HepG2 (cell line): ENCODE results near the gene MST1. TPM values are rescaled to one million over a fixed set of nuclear protein-coding genes. Genes with fewer than 3 reads are reported as not detected.

ENCODE experiments used
- CHCHD3 ChIP-seq: sonication (generic); formaldehyde crosslinking; IDR thresholded peaks from 2 replicates; pipeline ENCODE4 v1.8.0; 2022; ENCODE audit warnings: mild to moderate bottlenecking, missing genetic modification reagents, moderate library complexity
- DPF2 ChIP-seq: sonication (generic); formaldehyde crosslinking; IDR thresholded peaks from 2 replicates; pipeline ENCODE4 v1.4.0; 2020; ENCODE audit warnings: mild to moderate bottlenecking, low read depth, missing genetic modification reagents, borderline replicate concordance
- GFI1 ChIP-seq: sonication (generic); formaldehyde crosslinking; IDR thresholded peaks from 2 replicates; pipeline ENCODE4 v1.5.0; 2020; ENCODE audit warnings: missing genetic modification reagents, mild to moderate bottlenecking, borderline replicate concordance
- HDAC2 ChIP-seq: sonication (generic); formaldehyde crosslinking; IDR thresholded peaks from 2 replicates; pipeline ENCODE4 v1.4.0; 2020; ENCODE audit warnings: missing genetic modification reagents
- HMG20B ChIP-seq: conservative IDR thresholded peaks from 2 replicates; pipeline ENCODE4 v1.6.1; 2016; ENCODE audit warnings: missing genetic modification reagents, missing compliant biosample characterization
- NR1H2 ChIP-seq: sonication (generic); formaldehyde crosslinking; IDR thresholded peaks from 2 replicates; pipeline ENCODE4 v1.8.1; 2022; ENCODE audit warnings: low read depth, missing genetic modification reagents, borderline replicate concordance
- SALL2 ChIP-seq: sonication (generic); formaldehyde crosslinking; IDR thresholded peaks from 2 replicates; pipeline ENCODE4 v1.8.1; 2023; ENCODE audit warnings: mild to moderate bottlenecking, missing genetic modification reagents, inconsistent platforms
- ZNF253 ChIP-seq: sonication (generic); formaldehyde crosslinking; IDR thresholded peaks from 2 replicates; pipeline ENCODE4 v1.8.0; 2022; ENCODE audit warnings: mild to moderate bottlenecking, missing genetic modification reagents, borderline replicate concordance
- polyA plus RNA-seq, 8 experiments: library from polyadenylated mRNA; depleted of rRNA in 3 of 8; stranded (reverse) in 7 of 8; unstranded in 1 of 8; fragments of >200 nt; fragmentation: Illumina TruSeq in 4 of 8; extraction: Trizol in 4 of 8; gene quantifications; 2 replicates each; pipeline versions ENCODE4 v1.2.1 to v1.2.3, GENCODE V29; 2011 to 2016; ENCODE audit warnings: low read depth in 4 of 8, missing spikeins in 1 of 8, mixed read lengths in 1 of 8; ENCODE audit not compliant: insufficient read depth in 1 of 8
- total RNA-seq, 5 experiments: library from RNA; depleted of rRNA; stranded (reverse); fragments of >200 nt; fragmentation: Illumina TruSeq; extraction: Trizol; gene quantifications; 2 replicates each; pipeline ENCODE4 v1.2.3, GENCODE V29; 2016; ENCODE audit warnings: low read depth in 1 of 5
- TF ChIP-seq, protein P1 (sequence below): sonication (generic); formaldehyde crosslinking; conservative IDR thresholded peaks from 2 replicates; pipeline ENCODE4 v1.4.0; 2020; ENCODE audit warnings: missing genetic modification reagents
- TF ChIP-seq, protein P2 (sequence below): sonication (generic); formaldehyde crosslinking; IDR thresholded peaks from 2 replicates; pipeline ENCODE4 v1.5.0; 2020; ENCODE audit warnings: missing genetic modification reagents, mild to moderate bottlenecking, borderline replicate concordance
- TF ChIP-seq, protein P3 (sequence below): sonication (generic); formaldehyde crosslinking; IDR thresholded peaks from 2 replicates; pipeline ENCODE4 v1.4.0; 2020; ENCODE audit warnings: missing genetic modification reagents, borderline replicate concordance
- TF ChIP-seq, protein P4 (sequence below): conservative IDR thresholded peaks from 2 replicates; pipeline ENCODE4 v1.6.1; 2018; ENCODE audit warnings: missing genetic modification reagents
- TF ChIP-seq, protein P5 (sequence below): sonication (generic); formaldehyde crosslinking; IDR thresholded peaks from 2 replicates; pipeline ENCODE4 v1.4.0; 2020; ENCODE audit warnings: missing genetic modification reagents, borderline replicate concordance

MST1 gene
- total and polyA plus RNA-seq, 2 of the 13 experiments (the other 11 are each of a cell fraction or from before 2014, with no cell fraction given) = 189 to 452 TPM

DNA sequence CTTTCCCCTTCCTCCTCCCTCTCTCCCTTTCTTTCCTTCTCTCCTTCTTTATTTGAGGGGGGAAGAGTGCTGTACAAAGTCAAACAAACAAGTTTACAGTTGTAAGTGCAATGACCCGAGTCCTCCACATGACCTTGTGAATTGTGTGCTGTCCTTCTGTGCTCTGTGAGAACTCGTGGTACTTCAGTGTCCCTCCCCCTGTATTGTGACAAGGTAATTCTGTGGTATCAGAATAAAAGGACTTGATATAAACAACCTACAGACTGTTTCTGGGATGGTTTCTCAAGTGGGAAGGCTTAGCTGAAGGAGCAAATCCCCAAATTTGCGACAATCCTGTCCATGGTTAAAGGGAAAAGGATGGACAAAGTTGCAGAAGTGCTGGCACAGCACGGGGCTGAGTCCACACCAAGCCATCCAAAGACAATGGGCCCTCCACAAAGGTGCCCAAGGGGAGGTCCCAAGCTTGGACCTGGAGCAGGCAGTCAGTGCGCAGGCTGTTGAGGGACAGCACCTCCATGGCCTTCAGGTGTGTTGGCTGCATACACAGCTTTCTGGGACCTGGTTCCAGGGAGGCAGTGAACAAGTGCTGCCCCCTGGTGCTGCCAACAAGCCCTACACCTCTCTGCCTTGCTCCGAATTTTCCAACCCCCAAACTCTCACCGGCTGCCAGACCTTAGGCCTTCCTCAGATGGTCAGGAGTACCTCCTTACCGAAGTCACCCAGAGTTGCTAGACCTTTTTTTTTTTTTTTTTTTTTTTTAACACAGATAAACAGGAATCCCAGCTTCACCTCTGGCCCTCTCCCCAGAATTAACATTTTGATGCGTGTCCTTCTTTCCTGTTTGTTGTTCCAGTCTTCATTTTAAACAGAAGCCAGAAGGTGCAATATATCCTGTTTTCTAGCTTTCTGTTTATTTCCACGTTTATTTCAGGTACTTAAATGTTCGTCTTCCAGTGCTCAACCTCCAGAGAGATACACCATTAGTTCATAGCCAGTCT lies 17.7 kb downstream of the MST1 start (continued):
- TF ChIP-seq, protein P1, sequence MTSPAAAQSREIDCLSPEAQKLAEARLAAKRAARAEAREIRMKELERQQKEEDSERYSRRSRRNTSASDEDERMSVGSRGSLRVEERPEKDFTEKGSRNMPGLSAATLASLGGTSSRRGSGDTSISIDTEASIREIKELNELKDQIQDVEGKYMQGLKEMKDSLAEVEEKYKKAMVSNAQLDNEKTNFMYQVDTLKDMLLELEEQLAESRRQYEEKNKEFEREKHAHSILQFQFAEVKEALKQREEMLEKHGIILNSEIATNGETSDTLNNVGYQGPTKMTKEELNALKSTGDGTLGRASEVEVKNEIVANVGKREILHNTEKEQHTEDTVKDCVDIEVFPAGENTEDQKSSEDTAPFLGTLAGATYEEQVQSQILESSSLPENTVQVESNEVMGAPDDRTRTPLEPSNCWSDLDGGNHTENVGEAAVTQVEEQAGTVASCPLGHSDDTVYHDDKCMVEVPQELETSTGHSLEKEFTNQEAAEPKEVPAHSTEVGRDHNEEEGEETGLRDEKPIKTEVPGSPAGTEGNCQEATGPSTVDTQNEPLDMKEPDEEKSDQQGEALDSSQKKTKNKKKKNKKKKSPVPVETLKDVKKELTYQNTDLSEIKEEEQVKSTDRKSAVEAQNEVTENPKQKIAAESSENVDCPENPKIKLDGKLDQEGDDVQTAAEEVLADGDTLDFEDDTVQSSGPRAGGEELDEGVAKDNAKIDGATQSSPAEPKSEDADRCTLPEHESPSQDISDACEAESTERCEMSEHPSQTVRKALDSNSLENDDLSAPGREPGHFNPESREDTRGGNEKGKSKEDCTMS = no peak
- TF ChIP-seq NR1H2 (no peak), ZNF253 (CRISPR knock-in tag) (no peak), DPF2 (no peak; the same call in 1 of the 2 replicates), CHCHD3 (CRISPR knock-in tag) (no peak), HMG20B (CRISPR knock-in tag) (no peak), SALL2 (CRISPR knock-in tag) (no peak; the same call in 1 of the 2 replicates), HDAC2 (CRISPR knock-in tag) (no peak; the same call in 1 of the 2 replicates), GFI1 (no peak; the same call in 1 of the 2 replicates)
- TF ChIP-seq, protein P2, sequence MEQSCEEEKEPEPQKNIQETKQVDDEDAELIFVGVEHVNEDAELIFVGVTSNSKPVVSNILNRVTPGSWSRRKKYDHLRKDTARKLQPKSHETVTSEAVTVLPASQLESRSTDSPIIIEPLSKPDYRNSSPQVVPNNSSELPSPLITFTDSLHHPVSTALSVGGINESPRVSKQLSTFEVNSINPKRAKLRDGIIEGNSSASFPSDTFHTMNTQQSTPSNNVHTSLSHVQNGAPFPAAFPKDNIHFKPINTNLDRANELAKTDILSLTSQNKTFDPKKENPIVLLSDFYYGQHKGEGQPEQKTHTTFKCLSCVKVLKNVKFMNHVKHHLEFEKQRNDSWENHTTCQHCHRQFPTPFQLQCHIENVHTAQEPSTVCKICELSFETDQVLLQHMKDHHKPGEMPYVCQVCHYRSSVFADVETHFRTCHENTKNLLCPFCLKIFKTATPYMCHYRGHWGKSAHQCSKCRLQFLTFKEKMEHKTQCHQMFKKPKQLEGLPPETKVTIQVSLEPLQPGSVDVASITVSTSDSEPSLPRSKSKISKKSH (CRISPR knock-in tag) = no peak
- TF ChIP-seq, protein P3, sequence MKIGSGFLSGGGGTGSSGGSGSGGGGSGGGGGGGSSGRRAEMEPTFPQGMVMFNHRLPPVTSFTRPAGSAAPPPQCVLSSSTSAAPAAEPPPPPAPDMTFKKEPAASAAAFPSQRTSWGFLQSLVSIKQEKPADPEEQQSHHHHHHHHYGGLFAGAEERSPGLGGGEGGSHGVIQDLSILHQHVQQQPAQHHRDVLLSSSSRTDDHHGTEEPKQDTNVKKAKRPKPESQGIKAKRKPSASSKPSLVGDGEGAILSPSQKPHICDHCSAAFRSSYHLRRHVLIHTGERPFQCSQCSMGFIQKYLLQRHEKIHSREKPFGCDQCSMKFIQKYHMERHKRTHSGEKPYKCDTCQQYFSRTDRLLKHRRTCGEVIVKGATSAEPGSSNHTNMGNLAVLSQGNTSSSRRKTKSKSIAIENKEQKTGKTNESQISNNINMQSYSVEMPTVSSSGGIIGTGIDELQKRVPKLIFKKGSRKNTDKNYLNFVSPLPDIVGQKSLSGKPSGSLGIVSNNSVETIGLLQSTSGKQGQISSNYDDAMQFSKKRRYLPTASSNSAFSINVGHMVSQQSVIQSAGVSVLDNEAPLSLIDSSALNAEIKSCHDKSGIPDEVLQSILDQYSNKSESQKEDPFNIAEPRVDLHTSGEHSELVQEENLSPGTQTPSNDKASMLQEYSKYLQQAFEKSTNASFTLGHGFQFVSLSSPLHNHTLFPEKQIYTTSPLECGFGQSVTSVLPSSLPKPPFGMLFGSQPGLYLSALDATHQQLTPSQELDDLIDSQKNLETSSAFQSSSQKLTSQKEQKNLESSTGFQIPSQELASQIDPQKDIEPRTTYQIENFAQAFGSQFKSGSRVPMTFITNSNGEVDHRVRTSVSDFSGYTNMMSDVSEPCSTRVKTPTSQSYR = peak; percentile 51; the same call in 1 of the 2 replicates
- TF ChIP-seq, protein P4, sequence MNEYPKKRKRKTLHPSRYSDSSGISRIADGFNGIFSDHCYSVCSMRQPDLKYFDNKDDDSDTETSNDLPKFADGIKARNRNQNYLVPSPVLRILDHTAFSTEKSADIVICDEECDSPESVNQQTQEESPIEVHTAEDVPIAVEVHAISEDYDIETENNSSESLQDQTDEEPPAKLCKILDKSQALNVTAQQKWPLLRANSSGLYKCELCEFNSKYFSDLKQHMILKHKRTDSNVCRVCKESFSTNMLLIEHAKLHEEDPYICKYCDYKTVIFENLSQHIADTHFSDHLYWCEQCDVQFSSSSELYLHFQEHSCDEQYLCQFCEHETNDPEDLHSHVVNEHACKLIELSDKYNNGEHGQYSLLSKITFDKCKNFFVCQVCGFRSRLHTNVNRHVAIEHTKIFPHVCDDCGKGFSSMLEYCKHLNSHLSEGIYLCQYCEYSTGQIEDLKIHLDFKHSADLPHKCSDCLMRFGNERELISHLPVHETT = 0 out of 2 replicates have a peak, but pooled peaks have one; percentile 38
- TF ChIP-seq, protein P5, sequence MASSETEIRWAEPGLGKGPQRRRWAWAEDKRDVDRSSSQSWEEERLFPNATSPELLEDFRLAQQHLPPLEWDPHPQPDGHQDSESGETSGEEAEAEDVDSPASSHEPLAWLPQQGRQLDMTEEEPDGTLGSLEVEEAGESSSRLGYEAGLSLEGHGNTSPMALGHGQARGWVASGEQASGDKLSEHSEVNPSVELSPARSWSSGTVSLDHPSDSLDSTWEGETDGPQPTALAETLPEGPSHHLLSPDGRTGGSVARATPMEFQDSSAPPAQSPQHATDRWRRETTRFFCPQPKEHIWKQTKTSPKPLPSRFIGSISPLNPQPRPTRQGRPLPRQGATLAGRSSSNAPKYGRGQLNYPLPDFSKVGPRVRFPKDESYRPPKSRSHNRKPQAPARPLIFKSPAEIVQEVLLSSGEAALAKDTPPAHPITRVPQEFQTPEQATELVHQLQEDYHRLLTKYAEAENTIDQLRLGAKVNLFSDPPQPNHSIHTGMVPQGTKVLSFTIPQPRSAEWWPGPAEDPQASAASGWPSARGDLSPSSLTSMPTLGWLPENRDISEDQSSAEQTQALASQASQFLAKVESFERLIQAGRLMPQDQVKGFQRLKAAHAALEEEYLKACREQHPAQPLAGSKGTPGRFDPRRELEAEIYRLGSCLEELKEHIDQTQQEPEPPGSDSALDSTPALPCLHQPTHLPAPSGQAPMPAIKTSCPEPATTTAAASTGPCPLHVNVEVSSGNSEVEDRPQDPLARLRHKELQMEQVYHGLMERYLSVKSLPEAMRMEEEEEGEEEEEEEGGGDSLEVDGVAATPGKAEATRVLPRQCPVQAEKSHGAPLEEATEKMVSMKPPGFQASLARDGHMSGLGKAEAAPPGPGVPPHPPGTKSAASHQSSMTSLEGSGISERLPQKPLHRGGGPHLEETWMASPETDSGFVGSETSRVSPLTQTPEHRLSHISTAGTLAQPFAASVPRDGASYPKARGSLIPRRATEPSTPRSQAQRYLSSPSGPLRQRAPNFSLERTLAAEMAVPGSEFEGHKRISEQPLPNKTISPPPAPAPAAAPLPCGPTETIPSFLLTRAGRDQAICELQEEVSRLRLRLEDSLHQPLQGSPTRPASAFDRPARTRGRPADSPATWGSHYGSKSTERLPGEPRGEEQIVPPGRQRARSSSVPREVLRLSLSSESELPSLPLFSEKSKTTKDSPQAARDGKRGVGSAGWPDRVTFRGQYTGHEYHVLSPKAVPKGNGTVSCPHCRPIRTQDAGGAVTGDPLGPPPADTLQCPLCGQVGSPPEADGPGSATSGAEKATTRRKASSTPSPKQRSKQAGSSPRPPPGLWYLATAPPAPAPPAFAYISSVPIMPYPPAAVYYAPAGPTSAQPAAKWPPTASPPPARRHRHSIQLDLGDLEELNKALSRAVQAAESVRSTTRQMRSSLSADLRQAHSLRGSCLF (CRISPR knock-in tag) = no peak
